DOHH2 (cell line): ENCODE data around the gene EGR2.

Source experiments
- H3F3A ChIP-seq: fragments of 200-600 bp; sonication (generic), shearing (Covaris generic); 2 replicates; pipeline ENCODE4 v1.6.0; 2016; ENCODE audit warnings: antibody characterized with exemption, mild to moderate bottlenecking; ENCODE audit not compliant: control insufficient read depth, insufficient read depth
- H3K27ac ChIP-seq: fragments of 200-600 bp; sonication (generic); 2 replicates; pipeline ENCODE4 v1.5.1; 2014; ENCODE audit warnings: low read depth, mild to moderate bottlenecking, low read length, moderate library complexity
- H3K27me3 ChIP-seq: fragments of 200-600 bp; sonication (generic); 2 replicates; pipeline ENCODE4 v1.6.1; 2014; ENCODE audit warnings: mild to moderate bottlenecking, low read length, mixed read lengths; ENCODE audit not compliant: control insufficient read depth
- H3K36me3 ChIP-seq: fragments of 200-600 bp; sonication (generic); 2 replicates; pipeline ENCODE4 v1.6.1; 2014; ENCODE audit warnings: mild to moderate bottlenecking, low read length, moderate library complexity, mixed read lengths; ENCODE audit not compliant: control insufficient read depth
- H3K4me1 ChIP-seq: fragments of 200-600 bp; sonication (generic); 2 replicates; pipeline ENCODE4 v1.6.1; 2014; ENCODE audit warnings: mild to moderate bottlenecking, low read length, mixed read lengths; ENCODE audit not compliant: control insufficient read depth
- H3K4me2 ChIP-seq: fragments of 200-600 bp; sonication (generic); 2 replicates; pipeline ENCODE4 v1.6.0; 2014; ENCODE audit warnings: mild to moderate bottlenecking, low read length, moderate library complexity
- H3K4me3 ChIP-seq: fragments of 200-600 bp; sonication (generic); 2 replicates; pipeline ENCODE4 v1.5.1; 2014; ENCODE audit warnings: mild to moderate bottlenecking, low read length, mixed read lengths
- H3K79me2 ChIP-seq: fragments of 200-600 bp; sonication (generic); 2 replicates; pipeline ENCODE4 v1.6.1; 2014; ENCODE audit warnings: mild to moderate bottlenecking, low read length, mixed read lengths; ENCODE audit not compliant: control insufficient read depth
- H3K9me2 ChIP-seq: fragments of 200-600 bp; sonication (generic); replicated peaks from 2 replicates; pipeline ENCODE4 v1.6.1; 2014; ENCODE audit warnings: mild to moderate bottlenecking, low read length, mixed read lengths; ENCODE audit not compliant: control insufficient read depth
- H3K9me3 ChIP-seq: fragments of 200-600 bp; sonication (generic); 2 replicates; pipeline ENCODE4 v1.6.1; 2014; ENCODE audit warnings: antibody characterized with exemption, low read length, mixed read lengths; ENCODE audit not compliant: control insufficient read depth, insufficient read depth
- H4K20me1 ChIP-seq: fragments of 200-600 bp; sonication (generic); 2 replicates; pipeline ENCODE4 v1.6.0; 2014; ENCODE audit warnings: low read depth, mild to moderate bottlenecking, antibody characterized with exemption, low read length, moderate library complexity; ENCODE audit not compliant: control insufficient read depth, insufficient read depth
- EZH2phosphoT487 ChIP-seq: fragments of 200-600 bp; sonication (generic); IDR thresholded peaks from 2 replicates; pipeline ENCODE4 v1.6.1; 2017; ENCODE audit warnings: borderline replicate concordance, mild to moderate bottlenecking, antibody characterized with exemption, low read length, moderate library complexity, mixed read lengths
- TF ChIP-seq, protein P1 (sequence below): fragments of 200-600 bp; sonication (generic); IDR thresholded peaks from one replicate; pipeline ENCODE4 v1.5.1; 2014; ENCODE audit warnings: antibody characterized with exemption, mild to moderate bottlenecking, low read depth, low read length; ENCODE audit not compliant: poor library complexity, severe bottlenecking

EGR2 gene

DNA sequence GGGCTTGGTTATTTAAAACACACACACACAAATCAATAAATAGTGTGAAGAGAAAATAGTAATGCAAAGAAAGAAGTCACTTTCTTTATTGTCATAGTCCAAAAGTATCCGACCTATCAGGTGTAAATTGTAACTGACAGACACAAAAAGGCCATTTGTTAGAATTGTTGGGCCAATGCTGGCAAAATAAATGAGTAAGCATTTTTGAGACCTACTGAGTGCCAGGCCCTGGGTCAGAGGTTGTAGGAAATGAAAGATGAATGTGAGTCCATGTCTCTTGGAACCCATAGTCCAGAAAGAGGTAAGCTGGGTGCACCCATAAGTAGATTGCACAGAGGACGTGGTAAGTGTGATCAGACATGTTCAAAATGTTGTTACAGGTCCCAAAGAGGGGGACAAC lies 13.5 kb upstream of the EGR2 start:
- Histone ChIP-seq H3K27ac (no peak overlapping the region), H3K4me2 (no peak overlapping the region), H3K79me2 (no peaks in the 10 kb centered on the region), H3F3A (no peaks in the 10 kb centered on the region), H3K9me2 (no peaks in the 10 kb centered on the region), H3K4me1 (peaks cover 6% of the 10 kb centered on the region; the same call in 1 of the 2 replicates), H3K9me3 (no peaks in the 10 kb centered on the region), H3K4me3 (no peak overlapping the region), H4K20me1 (no peaks in the 10 kb centered on the region), H3K27me3 (no peaks in the 10 kb centered on the region), H3K36me3 (no peaks in the 10 kb centered on the region)
- TF ChIP-seq, protein P1, sequence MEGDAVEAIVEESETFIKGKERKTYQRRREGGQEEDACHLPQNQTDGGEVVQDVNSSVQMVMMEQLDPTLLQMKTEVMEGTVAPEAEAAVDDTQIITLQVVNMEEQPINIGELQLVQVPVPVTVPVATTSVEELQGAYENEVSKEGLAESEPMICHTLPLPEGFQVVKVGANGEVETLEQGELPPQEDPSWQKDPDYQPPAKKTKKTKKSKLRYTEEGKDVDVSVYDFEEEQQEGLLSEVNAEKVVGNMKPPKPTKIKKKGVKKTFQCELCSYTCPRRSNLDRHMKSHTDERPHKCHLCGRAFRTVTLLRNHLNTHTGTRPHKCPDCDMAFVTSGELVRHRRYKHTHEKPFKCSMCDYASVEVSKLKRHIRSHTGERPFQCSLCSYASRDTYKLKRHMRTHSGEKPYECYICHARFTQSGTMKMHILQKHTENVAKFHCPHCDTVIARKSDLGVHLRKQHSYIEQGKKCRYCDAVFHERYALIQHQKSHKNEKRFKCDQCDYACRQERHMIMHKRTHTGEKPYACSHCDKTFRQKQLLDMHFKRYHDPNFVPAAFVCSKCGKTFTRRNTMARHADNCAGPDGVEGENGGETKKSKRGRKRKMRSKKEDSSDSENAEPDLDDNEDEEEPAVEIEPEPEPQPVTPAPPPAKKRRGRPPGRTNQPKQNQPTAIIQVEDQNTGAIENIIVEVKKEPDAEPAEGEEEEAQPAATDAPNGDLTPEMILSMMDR, result no peak
- TF ChIP-seq EZH2phosphoT487, result no peak

DNA sequence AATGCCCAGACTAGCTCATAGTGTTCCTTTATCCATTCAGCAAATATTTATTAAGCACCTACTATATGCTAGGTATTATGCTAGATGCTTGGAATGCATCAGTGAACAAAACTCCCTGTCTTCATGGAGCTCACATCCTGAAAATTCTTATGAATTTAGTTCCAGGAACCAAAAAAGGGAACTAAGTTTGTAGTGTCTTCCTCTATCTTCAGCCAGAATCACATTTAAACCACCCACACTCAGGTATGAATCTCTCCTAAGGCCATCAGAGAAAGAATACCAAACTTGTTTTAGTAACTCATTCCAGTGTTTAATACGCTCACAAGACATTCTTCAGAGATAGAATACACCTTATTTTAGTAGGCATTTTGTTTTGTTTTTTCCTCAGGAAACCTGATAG lies 10.1 kb upstream of the EGR2 start:
- no peak overlapping the region for H3K27ac ChIP-seq
- no peaks in the 10 kb centered on the region for H3K9me2 ChIP-seq
- no peaks in the 10 kb centered on the region for H3F3A ChIP-seq
- no peak overlapping the region for H3K4me2 ChIP-seq
- no peaks in the 10 kb centered on the region for H3K79me2 ChIP-seq
- no peak overlapping the region for H3K4me3 ChIP-seq
- no peaks in the 10 kb centered on the region for H3K36me3 ChIP-seq
- H4K20me1 ChIP-seq, result no peaks in the 10 kb centered on the region
- TF ChIP-seq EZH2phosphoT487, result no peak
- TF ChIP-seq, protein P1, result no peak
- H3K27me3 ChIP-seq, result no peaks in the 10 kb centered on the region
- peaks cover 11% of the 10 kb centered on the region for H3K4me1 ChIP-seq
- no peaks in the 10 kb centered on the region for H3K9me3 ChIP-seq

DNA sequence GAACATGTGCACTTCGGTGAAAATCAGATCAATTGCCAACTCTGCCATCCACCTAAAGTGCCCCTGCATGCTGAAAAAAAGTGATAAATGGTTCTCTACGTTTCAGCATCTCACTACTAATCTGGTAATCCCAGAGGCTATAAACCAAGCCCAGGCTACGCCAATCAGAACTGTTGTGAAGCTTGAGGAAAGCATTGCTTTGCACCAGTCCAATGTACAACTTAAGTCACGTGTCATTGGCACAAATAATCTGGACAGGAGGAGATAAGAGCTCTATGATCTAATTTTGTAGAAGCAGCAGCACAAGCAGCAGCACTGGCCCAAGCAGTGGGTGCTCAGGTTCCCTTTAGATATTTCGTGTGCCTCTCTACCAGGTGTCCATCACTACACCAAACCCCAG lies 4.4 kb upstream of the EGR2 start:
- Histone ChIP-seq H3K36me3 (no peaks in the 10 kb centered on the region), H3K27ac (no peak overlapping the region), H3K9me3 (no peaks in the 10 kb centered on the region), H3F3A (peaks cover 4% of the 10 kb centered on the region), H3K27me3 (peaks cover 22% of the 10 kb centered on the region), H3K9me2 (no peaks in the 10 kb centered on the region), H4K20me1 (no peaks in the 10 kb centered on the region), H3K4me2 (no peak overlapping the region), H3K4me1 (peaks cover 23% of the 10 kb centered on the region), H3K79me2 (no peaks in the 10 kb centered on the region), H3K4me3 (no peak overlapping the region)
- TF ChIP-seq EZH2phosphoT487, result no peak
- TF ChIP-seq, protein P1, result no peak
